ENCODE data around the gene FLVCR1. TPM values are rescaled to one million over a fixed set of nuclear protein-coding genes. Genes with fewer than 3 reads are reported as not detected.

The FLVCR1 gene
- total and polyA plus RNA-seq, 9 of the 15 experiments (the other 6 are each of a cell fraction or from before 2014, with no cell fraction given): 5.2 to 18.0 (median 12.5) TPM

DNA sequence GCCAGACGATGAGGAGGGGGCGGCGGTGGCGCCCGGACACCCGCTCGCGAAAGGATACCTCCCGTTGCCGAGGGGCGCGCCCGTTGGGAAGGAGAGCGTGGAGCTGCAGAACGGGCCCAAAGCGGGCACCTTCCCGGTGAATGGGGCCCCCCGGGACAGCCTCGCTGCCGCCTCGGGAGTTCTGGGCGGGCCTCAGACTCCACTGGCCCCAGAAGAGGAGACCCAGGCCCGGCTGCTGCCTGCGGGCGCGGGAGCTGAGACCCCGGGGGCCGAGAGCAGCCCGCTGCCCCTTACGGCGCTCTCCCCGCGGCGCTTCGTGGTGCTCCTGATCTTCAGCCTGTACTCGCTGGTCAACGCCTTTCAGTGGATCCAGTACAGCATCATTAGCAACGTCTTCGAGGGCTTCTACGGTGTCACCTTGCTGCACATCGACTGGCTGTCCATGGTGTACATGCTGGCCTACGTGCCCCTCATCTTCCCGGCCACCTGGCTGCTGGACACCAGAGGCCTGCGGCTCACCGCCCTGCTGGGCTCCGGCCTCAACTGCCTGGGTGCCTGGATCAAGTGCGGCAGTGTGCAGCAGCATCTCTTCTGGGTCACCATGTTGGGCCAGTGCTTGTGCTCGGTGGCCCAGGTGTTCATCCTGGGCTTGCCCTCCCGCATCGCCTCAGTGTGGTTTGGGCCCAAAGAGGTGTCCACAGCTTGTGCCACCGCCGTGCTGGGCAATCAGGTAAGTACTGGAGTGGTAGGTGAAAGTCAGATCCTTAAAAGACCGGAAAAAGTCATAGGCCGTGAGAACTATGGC lies 588 bp downstream of the FLVCR1 start (continued):
- TF ChIP-seq, protein P1, sequence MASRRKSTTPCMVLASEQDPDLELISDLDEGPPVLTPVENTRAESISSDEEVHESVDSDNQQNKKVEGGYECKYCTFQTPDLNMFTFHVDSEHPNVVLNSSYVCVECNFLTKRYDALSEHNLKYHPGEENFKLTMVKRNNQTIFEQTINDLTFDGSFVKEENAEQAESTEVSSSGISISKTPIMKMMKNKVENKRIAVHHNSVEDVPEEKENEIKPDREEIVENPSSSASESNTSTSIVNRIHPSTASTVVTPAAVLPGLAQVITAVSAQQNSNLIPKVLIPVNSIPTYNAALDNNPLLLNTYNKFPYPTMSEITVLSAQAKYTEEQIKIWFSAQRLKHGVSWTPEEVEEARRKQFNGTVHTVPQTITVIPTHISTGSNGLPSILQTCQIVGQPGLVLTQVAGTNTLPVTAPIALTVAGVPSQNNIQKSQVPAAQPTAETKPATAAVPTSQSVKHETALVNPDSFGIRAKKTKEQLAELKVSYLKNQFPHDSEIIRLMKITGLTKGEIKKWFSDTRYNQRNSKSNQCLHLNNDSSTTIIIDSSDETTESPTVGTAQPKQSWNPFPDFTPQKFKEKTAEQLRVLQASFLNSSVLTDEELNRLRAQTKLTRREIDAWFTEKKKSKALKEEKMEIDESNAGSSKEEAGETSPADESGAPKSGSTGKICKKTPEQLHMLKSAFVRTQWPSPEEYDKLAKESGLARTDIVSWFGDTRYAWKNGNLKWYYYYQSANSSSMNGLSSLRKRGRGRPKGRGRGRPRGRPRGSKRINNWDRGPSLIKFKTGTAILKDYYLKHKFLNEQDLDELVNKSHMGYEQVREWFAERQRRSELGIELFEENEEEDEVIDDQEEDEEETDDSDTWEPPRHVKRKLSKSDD (conservative IDR thresholded peaks at IDR 0.05; ENCODE audit: low read length): no peak
- TF ChIP-seq, protein P2, sequence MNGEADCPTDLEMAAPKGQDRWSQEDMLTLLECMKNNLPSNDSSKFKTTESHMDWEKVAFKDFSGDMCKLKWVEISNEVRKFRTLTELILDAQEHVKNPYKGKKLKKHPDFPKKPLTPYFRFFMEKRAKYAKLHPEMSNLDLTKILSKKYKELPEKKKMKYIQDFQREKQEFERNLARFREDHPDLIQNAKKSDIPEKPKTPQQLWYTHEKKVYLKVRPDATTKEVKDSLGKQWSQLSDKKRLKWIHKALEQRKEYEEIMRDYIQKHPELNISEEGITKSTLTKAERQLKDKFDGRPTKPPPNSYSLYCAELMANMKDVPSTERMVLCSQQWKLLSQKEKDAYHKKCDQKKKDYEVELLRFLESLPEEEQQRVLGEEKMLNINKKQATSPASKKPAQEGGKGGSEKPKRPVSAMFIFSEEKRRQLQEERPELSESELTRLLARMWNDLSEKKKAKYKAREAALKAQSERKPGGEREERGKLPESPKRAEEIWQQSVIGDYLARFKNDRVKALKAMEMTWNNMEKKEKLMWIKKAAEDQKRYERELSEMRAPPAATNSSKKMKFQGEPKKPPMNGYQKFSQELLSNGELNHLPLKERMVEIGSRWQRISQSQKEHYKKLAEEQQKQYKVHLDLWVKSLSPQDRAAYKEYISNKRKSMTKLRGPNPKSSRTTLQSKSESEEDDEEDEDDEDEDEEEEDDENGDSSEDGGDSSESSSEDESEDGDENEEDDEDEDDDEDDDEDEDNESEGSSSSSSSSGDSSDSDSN (IDR thresholded peaks at IDR 0.05; ENCODE audit: borderline replicate concordance in 1 of 2, low read depth in 2 of 2, low read length in 2 of 2): 0 out of 4 replicates have a peak, but pooled peaks of 1 of the 2 experiments have one; percentile 58
- TF ChIP-seq YY1 (IDR thresholded peaks at IDR 0.05; ENCODE audit: borderline replicate concordance in 1 of 3, control insufficient read depth in 1 of 3, extremely low read depth in 1 of 3, insufficient read depth in 3 of 3, insufficient read length in 1 of 3, insufficient replicate concordance in 2 of 3, low read depth in 1 of 3, low read length in 2 of 3): peak in 1 of 3 experiments; percentile 27
- TF ChIP-seq ZNF436 (CRISPR knock-in tag; IDR thresholded peaks at IDR 0.05): no peak
- no peak for TF ChIP-seq ILK (tag; IDR thresholded peaks at IDR 0.05; ENCODE audit: borderline replicate concordance, low read depth)
- no peak for TF ChIP-seq SRF (CRISPR knock-in tag; IDR thresholded peaks at IDR 0.05)
- TF ChIP-seq ZBTB17 (CRISPR knock-in tag; IDR thresholded peaks at IDR 0.05): peak; percentile 58; the same call in 1 of the 2 replicates
- 0 out of 2 replicates have a peak, but pooled peaks have one; percentile 26 for TF ChIP-seq ZNF124 (CRISPR knock-in tag; IDR thresholded peaks at IDR 0.05)
- TF ChIP-seq, protein P3, sequence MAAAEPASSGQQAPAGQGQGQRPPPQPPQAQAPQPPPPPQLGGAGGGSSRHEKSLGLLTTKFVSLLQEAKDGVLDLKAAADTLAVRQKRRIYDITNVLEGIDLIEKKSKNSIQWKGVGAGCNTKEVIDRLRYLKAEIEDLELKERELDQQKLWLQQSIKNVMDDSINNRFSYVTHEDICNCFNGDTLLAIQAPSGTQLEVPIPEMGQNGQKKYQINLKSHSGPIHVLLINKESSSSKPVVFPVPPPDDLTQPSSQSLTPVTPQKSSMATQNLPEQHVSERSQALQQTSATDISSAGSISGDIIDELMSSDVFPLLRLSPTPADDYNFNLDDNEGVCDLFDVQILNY (CRISPR knock-in tag; IDR thresholded peaks at IDR 0.05): peak; percentile 41; the same call in 1 of the 2 replicates
- peak; percentile 15 for TF ChIP-seq SAP30 (IDR thresholded peaks at IDR 0.05; ENCODE audit: borderline replicate concordance, insufficient read depth, low read depth, low read length, poor library complexity, severe bottlenecking)
- peak; percentile 15 for TF ChIP-seq PHF8 (IDR thresholded peaks at IDR 0.05; ENCODE audit: borderline replicate concordance, low read length)
- TF ChIP-seq SRSF3 (IDR thresholded peaks at IDR 0.05; ENCODE audit: insufficient read depth, low read length): 0 out of 2 replicates have a peak, but pooled peaks have one; percentile 25
- TF ChIP-seq, protein P4, sequence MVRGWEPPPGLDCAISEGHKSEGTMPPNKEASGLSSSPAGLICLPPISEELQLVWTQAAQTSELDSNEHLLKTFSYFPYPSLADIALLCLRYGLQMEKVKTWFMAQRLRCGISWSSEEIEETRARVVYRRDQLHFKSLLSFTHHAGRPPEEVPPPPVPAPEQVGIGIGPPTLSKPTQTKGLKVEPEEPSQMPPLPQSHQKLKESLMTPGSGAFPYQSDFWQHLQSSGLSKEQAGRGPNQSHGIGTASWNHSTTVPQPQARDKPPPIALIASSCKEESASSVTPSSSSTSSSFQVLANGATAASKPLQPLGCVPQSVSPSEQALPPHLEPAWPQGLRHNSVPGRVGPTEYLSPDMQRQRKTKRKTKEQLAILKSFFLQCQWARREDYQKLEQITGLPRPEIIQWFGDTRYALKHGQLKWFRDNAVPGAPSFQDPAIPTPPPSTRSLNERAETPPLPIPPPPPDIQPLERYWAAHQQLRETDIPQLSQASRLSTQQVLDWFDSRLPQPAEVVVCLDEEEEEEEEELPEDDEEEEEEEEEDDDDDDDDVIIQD (CRISPR knock-in tag; IDR thresholded peaks at IDR 0.05): 0 out of 2 replicates have a peak, but pooled peaks have one; percentile 33
- peak; percentile 49; the same call in 1 of the 2 replicates for TF ChIP-seq POLR2G (IDR thresholded peaks at IDR 0.05; ENCODE audit: low read depth, low read length)
